HG03439 (cell line): ENCODE data around the gene AKAP13.
"Not testable (repeated sequence)": the region's sequence is repeated elsewhere in the genome, so short reads cannot be mapped to it uniquely, and the experiment has no call there.

Source experiments
- ATAC-seq: cut with Tn5 transposase; IDR thresholded peaks from one replicate; pipeline ENCODE4 v1.9.1; 2021; ENCODE audit warnings: mild to moderate bottlenecking, moderate library complexity; ENCODE audit not compliant: unreplicated experiment

AKAP13 gene

DNA sequence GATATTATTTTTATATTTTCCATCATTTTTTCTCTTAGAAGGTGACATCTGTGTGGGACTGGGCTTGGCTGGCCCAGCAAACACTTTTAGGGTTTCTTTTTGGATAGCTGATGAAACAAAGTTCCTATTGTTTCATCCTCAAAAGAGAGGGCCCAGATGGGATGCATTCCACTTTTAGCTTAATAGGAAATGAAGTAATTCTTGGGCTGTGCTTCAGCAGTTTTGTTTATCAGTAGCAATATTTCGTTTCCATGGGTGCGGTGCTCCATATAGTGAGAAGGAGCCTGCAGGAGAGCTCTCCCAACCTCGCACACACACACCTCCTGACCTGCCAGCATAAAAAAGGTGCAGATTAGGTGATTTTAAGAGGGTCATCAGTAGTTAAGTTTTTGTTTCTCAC is 147.5 kb downstream of the AKAP13 start:
- no peak for ATAC-seq

GRCh38 chr15:85530079-85530478 is 149.7 kb downstream of the AKAP13 start:
- no peak for ATAC-seq

DNA sequence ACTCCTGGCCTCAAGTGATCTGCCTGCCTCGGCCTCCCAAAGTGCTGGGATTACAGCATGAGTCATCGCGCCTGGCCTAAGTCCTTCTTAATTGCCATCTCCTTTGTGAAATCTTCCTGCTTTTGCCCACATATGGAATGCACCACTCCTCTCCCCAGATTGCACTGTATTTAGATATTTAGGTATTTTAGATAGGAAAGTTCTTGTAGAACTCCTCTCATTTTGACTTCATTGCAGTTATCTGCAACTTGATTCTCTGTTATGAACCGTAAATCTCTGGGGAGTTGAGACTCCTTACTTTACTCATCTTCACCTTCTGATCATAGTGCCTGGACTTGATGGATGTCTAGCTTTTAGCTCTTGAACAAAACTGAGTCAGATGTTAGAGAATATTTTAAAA is 150.7 kb downstream of the AKAP13 start:
- ATAC-seq, result no peak

DNA sequence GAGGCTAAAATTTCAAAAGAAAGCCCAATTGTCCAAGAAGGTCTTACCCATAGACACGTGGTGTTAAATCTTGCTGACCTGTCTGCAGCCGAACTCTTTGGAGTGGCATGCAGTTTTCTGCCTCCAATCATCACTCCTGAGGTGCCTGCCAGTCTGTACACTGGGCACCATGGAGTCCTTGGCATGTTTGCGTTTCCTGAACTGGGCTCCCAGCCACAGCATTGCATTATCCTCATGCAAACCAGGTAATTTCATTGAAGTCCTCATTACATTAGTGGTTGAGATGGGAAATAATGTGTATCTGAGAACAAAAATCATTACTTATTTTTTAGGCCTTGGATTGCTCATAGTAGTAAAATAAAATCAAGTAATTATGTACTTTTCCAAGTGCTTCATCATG is 152.3 kb downstream of the AKAP13 start:
- ATAC-seq, result no peak

DNA sequence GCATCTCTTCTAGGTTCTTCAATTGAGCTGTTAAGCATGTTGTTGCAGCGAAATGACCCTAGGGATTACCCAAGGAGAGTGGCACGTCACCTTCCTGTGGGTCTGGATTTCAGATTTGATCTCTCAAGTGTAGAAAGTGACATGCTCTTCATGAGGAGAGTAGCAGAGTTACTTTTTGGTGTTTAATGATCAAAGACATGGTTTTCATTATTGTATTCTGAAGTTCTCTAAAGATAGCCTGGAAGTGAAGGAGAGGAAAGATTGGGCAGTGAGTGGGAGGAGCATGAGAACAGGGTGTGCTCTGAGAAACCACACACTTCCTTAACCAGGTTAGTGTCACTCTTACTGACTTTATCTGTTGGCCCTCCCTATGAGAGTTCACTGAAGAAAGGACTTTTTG is 153.6 kb downstream of the AKAP13 start:
- ATAC-seq, result peak; percentile 80

GRCh38 chr15:85535533-85536330 is 155.3 kb downstream of the AKAP13 start:
- ATAC-seq, result not testable (repeated sequence)

- no peak for ATAC-seq
Observed at GRCh38 chr15:85536341-85536740, 155.9 kb downstream of the AKAP13 start.

DNA sequence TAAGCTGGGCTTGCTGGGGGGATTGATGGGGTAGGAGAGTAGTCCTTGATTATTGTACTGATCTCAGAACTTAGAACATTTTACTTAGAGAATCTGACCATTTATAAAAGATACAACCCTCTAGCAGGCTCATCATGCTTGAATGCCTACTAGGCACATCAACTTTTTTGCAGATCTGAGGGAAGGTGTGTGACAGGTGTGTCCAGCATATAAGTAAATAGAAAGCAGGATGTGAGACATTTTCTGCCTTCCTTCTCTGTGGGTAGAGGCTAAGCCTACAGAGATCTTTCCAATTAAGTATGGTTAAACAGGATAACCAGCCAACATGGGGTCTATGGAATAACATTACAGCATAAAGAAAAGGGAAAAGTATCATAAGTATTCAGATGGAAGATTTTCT is 159.1 kb downstream of the AKAP13 start:
- ATAC-seq, result no peak

DNA sequence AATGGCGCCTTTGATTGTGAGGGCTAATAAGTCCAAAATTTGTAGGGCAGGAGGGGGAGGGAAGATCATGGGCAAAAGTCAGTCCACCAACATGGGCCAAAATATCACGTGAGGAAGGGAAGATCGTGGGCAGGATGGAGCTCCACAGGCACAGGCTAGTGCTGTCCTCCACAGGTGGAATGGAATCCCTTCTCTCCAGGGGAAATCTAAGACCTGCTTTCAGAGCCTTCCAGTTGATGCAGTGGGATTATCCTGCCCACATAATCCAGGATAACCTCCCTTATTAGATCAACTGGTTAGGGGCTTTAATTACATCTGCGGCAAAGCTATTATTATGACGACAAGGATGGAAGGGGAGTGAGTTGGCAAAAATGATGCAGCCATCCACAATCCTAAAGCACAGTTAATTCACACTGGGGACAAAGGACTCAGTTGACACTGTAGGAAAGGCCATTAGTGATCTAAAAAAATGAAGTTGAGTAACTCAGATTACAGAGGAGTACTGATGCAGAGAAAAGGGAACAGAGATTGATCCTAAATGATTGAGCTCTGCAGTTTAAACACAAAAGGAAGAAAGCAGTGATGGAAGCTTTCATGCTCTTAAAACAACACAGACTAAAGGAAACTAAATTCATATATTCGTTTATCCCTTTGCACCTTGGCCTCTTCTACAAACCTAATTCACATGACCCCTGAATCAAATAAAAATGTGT is 159.8 kb downstream of the AKAP13 start:
- ATAC-seq, result no peak

GRCh38 chr15:85541744-85542143 is 161.3 kb downstream of the AKAP13 start:
- no peak for ATAC-seq

DNA sequence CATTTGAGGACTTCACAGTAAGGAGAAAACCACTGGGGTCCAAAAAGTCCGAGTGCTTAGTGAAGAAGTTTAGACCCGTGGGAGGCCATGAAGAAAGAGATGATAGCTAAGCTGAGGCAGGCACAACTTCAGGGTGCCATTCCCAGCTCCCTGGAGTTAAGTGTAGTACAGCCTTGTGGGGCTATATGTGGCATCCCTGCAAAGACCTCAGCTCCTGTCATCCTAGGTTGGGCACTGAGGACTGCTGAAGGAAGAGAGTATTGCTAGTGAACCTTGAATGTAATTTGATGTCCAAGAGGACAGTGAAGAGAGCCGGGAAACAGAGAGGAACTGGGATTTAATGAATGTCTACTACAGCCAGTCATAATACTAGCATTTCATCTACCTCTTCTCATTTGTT is 162.1 kb downstream of the AKAP13 start:
- no peak for ATAC-seq

- ATAC-seq, result no peak
Observed at GRCh38 chr15:85542895-85543331, 162.5 kb downstream of the AKAP13 start.

DNA sequence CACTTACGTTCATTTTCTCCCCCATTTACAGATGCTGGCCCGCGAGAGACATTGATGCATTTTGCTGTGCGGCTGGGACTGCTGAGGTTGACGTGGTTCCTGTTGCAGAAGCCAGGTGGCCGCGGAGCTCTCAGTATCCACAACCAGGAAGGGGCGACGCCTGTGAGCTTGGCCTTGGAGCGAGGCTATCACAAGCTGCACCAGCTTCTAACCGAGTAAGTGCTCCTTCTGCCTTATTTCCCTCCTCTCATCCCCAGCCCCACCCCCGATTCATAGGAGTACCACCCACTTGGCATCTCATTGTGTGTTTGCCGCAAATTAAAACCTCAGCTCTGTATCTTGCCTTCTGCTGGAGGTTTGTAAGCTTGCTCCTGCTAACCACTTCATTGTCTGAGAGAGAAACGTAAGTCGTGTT is 163.3 kb downstream of the AKAP13 start:
- no peak for ATAC-seq

- no peak for ATAC-seq
Observed at GRCh38 chr15:85545185-85545584, 164.8 kb downstream of the AKAP13 start.

GRCh38 chr15:85545752-85546151 is 165.3 kb downstream of the AKAP13 start:
- no peak for ATAC-seq

GRCh38 chr15:85547386-85547785 is 167.0 kb downstream of the AKAP13 start:
- ATAC-seq, result no peak

DNA sequence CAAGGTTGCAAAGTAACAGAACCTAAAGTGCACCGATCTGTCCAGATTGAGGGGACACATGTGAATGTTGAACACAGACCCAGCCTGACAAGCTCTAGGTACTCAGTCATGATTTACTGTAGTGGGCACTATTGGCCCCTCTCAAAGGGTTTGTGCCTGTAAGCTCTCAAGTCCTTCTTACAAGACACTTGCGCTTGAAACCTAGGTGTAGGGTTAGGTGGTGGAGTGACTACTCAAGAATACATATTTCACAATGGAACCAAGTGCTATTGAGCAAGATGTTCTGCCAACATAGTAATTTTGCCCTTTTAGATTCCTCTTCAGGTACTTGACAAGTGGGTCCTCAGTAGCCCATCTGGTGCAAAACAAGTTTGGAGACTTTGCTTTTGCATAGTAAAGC is 169.9 kb downstream of the AKAP13 start:
- ATAC-seq, result no peak

- no peak for ATAC-seq
Observed at GRCh38 chr15:85551221-85551832, 170.9 kb downstream of the AKAP13 start.

DNA sequence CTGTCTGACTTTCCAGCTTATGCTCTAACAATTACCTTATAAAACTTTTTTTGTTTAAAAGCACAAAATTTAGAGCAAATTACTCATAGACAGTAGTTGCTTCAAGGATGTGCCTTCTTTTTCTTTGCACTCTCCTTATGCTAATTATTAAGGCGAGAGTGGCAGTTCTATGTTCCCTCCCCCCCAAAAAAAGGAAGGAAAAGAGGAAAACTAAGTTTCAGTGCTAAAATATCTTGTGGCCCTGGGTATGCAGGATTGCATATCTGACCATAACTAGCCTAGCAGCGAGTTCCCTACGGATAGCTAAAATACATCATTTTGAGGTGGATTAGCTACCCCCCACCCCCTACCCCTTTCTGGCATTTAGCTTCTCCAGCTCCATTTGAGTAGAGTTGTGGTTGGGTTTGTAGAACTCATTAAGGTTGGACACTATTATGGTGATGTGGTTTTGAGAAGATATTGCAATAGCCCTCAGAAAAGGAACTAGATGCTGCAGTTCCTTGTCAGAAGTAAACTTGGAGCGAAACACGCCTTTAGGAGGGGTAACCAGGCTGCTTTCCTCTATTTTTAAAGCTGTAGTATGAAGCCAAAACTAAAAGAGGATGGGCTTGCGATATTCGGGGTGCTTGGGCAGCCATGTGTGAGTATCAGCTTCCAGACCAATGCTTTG is 174.6 kb downstream of the AKAP13 start:
- ATAC-seq, result no peak

GRCh38 chr15:85555875-85556617 is 175.6 kb downstream of the AKAP13 start:
- peak; percentile 82 for ATAC-seq

GRCh38 chr15:85556618-85556895 is 176.2 kb downstream of the AKAP13 start:
- no peak for ATAC-seq
